Glomerular endothelial cell (primary cell): Measurements from ENCODE around the gene PDE7B. TPM values are rescaled to one million over a fixed set of nuclear protein-coding genes. Genes with fewer than 3 reads are reported as not detected.
"Not testable (repeated sequence)": the region's sequence is repeated elsewhere in the genome, so short reads cannot be mapped to it uniquely, and the experiment has no call there.

Experiments
- DNase-seq: peaks from one replicate; pipeline ENCODE4 v3.0.0-alpha.2; 2011; ENCODE audit warnings: low read depth, low spot score; ENCODE audit errors: extremely low read depth
- total RNA-seq: library from RNA; depleted of rRNA; stranded (reverse); fragments of >200 nt; gene quantifications from 2 replicates; pipeline ENCODE4 v1.2.3, GENCODE V29; 2015

PDE7B gene
- total RNA-seq, 1 donor from 2014 or later: 37.7 TPM

GRCh38 chr6:135842618-135843392 lies 8.7 kb upstream of the PDE7B start:
- DNase-seq: no peak

DNA sequence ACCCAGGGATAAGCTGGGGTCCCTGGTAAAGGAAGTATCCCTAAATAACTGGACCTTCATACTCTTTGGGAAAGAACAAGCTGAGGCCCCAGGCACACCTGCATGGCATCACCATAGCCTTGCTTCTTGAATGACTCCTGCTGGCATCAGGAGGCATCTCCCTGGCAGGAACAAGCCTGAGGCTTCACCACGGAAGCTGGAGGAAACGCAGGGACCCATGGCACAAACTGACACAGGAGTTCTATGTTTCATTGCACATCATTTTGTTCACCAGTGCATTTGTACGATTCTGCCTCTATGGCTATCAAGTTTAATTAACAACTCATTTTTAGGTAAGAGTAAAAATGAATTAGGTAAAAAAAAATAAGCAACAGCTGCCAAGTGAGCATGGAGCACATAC lies 619 bp upstream of the PDE7B start:
- no peak for DNase-seq

- DNase-seq: no peak
Observed at GRCh38 chr6:135852746-135853145, 1.2 kb downstream of the PDE7B start.

DNA sequence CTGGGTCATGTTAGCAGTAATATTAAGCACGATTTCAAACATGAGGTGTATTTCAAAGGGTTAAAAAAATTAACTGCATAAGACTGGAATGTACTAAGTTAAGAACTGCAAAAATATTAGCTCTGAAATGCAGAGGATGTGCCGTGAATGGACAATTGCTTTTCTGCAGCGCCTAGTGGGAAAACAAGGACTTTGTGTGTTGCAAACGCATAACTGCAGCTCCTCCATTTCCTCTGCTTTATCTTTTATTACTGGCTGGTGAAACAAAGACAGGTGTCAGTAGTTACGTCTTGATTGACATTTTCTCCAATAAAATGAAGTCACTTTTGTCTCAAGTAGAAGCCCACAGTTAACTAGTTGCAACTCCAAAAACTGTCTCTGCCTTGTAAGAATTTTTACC lies 1.7 kb downstream of the PDE7B start:
- DNase-seq: no peak

DNA sequence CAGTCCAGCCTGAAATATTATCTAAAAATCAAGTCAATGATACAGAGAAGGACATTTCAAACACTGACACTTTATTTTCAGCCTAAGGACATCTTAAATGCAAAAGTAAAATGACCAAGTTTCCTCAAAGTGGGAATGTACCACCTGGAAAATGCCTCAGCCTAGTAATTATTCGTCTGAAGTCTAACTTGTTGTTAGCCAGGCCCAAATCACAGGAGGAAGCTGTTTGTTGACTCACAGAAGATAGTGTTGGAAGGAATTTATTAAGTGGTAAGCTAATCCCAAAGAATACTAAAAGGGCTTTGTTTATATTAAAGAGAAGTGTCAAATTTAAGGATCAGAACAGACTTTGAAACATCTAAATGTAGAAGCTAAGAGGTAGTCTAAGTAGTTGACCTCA lies 2.5 kb downstream of the PDE7B start:
- no peak for DNase-seq

- DNase-seq: no peak
Observed at GRCh38 chr6:135854799-135855198, 3.3 kb downstream of the PDE7B start.

DNA sequence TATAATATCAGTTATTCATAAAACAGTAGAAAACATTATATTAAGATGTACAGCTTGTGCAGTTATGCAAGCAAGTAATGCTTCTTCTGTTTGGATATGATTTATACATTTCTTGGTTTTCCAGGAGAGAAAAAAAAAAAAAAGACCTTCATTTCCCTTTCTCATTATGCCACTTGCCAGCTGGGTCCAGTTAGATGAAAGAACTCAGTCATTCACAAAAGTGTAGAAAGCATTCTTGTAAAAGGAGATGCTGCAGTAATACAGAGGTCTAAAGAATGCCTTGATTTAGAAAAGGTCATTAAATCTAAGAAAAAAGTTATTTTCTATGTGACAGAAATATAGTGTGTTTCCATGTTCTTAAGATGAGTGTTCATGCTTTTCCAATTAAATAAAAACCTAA lies 7.4 kb downstream of the PDE7B start:
- no peak for DNase-seq

DNA sequence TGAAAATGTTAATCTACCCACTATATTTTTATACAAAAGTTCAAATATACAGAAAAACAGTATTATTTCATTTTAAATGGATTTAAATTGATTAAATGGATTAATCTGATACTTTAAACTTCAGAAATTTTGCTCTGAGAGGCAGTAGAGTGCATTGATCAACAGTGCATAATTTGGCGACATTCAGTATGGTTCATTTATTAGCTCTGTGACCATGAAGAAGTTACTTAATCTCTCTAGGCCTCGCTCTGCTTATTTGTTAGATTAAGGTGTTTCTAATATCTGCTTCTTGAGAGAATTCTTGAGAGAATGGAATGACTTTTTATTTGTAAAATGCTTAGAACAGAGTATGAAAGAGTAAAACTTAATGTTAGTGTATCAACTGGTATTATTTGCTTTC lies 8.9 kb downstream of the PDE7B start:
- no peak for DNase-seq

DNA sequence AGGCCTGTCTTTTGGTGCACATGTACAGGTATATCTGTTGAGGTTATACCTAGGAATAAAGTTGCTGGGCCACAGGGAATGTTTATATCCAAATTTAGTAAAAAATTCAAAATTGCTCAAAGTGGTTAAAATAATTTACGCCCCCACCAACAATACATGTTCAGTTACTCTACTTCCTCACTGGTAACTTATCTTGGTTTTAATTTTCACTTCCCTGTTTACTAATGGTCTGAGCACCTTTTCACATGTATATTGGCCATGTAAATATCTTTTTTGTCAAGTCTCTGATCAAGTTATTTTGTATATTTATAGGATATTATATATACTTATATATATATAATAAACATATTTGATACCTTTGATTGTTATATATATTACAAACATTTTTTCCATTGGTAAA lies 9.7 kb downstream of the PDE7B start:
- no peak for DNase-seq

- DNase-seq: not testable (repeated sequence)
Observed at GRCh38 chr6:135864929-135865328, 13.4 kb downstream of the PDE7B start.

GRCh38 chr6:135866445-135867123 lies 15.1 kb downstream of the PDE7B start:
- no peak for DNase-seq

- no peak for DNase-seq
Observed at GRCh38 chr6:135867332-135867731, 15.8 kb downstream of the PDE7B start.

GRCh38 chr6:135869857-135870256 lies 18.4 kb downstream of the PDE7B start:
- no peak for DNase-seq

DNA sequence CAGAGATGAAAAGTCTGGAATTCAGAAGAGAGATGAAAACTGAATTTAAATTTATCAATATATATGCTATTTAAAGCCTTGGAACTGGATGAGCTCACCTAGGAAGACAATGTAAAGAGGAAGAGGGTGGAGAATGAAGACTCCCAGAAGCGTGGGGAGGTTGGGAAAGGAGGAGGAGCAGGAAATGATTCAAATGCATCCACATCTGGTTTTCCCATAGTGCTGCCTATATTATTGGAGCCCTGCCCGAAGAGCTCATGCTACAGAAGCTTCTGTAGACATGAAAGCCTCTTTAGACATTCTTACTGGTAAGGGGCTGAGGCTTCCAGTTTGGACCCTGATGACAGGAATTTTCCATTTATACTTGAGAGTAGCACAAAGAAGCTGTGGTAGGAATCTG lies 19.2 kb downstream of the PDE7B start:
- DNase-seq: peak; percentile 14

GRCh38 chr6:135871296-135871695 lies 19.8 kb downstream of the PDE7B start:
- no peak for DNase-seq

GRCh38 chr6:135871878-135872277 lies 20.4 kb downstream of the PDE7B start:
- DNase-seq: no peak

- DNase-seq: no peak
Observed at GRCh38 chr6:135875446-135875845, 23.9 kb downstream of the PDE7B start.

- no peak for DNase-seq
Observed at GRCh38 chr6:135876058-135876457, 24.6 kb downstream of the PDE7B start.

DNA sequence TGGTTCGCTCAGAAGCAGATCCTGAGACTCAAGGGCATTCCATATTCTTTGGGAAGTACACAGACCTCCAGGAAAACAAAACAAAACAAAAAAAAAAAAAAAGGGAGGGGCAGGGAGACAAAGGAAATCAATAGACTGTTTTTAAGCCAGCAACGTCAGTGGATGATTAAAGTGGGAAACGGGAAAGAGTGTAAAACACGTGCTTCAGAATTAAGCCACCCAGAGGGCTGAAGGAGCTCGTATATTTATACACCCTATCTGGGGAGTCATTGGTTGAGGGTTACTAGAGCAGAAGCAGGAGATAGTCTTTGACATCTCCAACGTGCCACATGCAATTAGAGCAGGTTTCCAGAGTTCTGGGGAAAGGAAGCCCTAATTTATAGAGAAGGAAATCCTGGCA lies 26.2 kb downstream of the PDE7B start:
- no peak for DNase-seq

DNA sequence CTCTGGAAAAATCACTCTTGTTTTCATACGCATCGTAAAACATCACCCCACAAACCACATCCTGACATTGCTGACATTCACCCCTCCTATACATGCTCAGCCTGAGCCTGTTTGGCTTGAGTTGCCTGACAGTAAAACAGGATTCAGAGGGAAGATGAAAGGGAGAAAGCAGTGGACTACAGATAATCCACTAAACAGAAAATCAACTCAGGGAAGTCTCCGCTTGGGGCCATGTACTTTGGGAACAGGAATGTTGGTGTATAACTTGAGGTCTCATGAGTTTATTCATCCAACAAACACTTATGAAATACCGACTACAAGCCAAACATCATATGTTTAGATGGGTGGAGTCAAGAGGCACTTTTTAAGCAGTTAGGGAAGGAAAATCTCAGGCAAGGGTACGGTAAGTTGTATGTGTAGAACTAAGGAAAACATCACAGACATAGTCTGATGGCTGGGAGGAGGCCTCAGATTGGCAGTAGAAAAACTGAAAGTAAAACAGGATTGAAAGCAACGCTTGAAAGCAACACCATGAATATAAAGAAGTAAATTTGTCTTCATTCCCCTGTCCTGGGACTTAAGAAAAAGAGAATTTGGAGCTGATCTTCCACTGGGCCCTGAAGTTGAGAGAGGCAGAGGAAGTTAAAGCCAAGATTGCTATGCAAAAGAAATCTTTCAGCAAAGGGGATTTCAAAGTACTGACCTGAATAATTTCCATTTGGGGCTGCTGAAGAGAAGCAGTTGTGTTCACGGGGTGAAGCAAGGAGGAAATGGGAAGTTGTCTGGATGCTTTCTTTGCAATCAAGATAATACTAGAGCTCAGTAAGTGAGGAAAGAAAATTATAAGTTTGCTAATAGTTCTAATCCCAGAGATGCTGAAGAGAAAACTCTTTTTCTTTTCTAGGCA lies 28.8 kb downstream of the PDE7B start:
- no peak for DNase-seq

GRCh38 chr6:135883045-135883444 lies 31.5 kb downstream of the PDE7B start:
- DNase-seq: no peak
